HepG2 (cell line): ENCODE measurements around the gene CLIC1. TPM values are rescaled to one million over a fixed set of nuclear protein-coding genes. Genes with fewer than 3 reads are reported as not detected.

ENCODE experiments used
- ATRX ChIP-seq: sonication (generic); formaldehyde crosslinking; IDR thresholded peaks from 2 replicates; pipeline ENCODE4 v1.4.0; 2020; ENCODE audit warnings: missing genetic modification reagents, borderline replicate concordance
- CBFB ChIP-seq: sonication (generic); formaldehyde crosslinking; IDR thresholded peaks from 2 replicates; pipeline ENCODE4 v1.4.0; 2020; ENCODE audit warnings: missing genetic modification reagents
- CREBL2 ChIP-seq: sonication (generic); formaldehyde crosslinking; IDR thresholded peaks from 2 replicates; pipeline ENCODE4 v1.8.1; 2023; ENCODE audit warnings: missing genetic modification reagents, mild to moderate bottlenecking, borderline replicate concordance
- GATA4 ChIP-seq: sonication (generic); IDR thresholded peaks from 2 replicates; pipeline ENCODE4 v1.6.1; 2016; ENCODE audit warnings: antibody characterized with exemption, low read depth, borderline replicate concordance
- GLI4 ChIP-seq: sonication (generic); formaldehyde crosslinking; IDR thresholded peaks from 2 replicates; pipeline ENCODE4 v1.5.1; 2020; ENCODE audit warnings: missing genetic modification reagents, mild to moderate bottlenecking, moderate library complexity, borderline replicate concordance
- ISL2 ChIP-seq: sonication (generic); formaldehyde crosslinking; IDR thresholded peaks from 2 replicates; pipeline ENCODE4 v1.5.0; 2020; ENCODE audit warnings: missing genetic modification reagents
- MIER2 ChIP-seq: IDR thresholded peaks from 2 replicates; pipeline ENCODE4 v1.6.1; 2016; ENCODE audit warnings: missing biosample characterization, missing genetic modification reagents
- PBX3 ChIP-seq: sonication (generic); formaldehyde crosslinking; IDR thresholded peaks from 2 replicates; pipeline ENCODE4 v1.8.1; 2023; ENCODE audit warnings: missing genetic modification reagents, inconsistent platforms, borderline replicate concordance
- POLR2AphosphoS5 ChIP-seq: IDR thresholded peaks from 2 replicates; pipeline ENCODE4 v1.6.1; 2012; ENCODE audit warnings: low read depth, low read length
- SMAD9 ChIP-seq: sonication (generic); formaldehyde crosslinking; IDR thresholded peaks from 2 replicates; pipeline ENCODE4 v1.5.1; 2020; ENCODE audit warnings: mild to moderate bottlenecking, missing genetic modification reagents
- SNAPC4 ChIP-seq: sonication (generic); formaldehyde crosslinking; IDR thresholded peaks from 2 replicates; pipeline ENCODE4 v1.4.0; 2020; ENCODE audit warnings: mild to moderate bottlenecking, missing genetic modification reagents
- ZBTB8A ChIP-seq: sonication (generic); formaldehyde crosslinking; IDR thresholded peaks from 2 replicates; pipeline ENCODE4 v1.4.0; 2020; ENCODE audit warnings: mild to moderate bottlenecking, low read depth, missing genetic modification reagents, borderline replicate concordance
- ZFP91 ChIP-seq: sonication (generic); formaldehyde crosslinking; IDR thresholded peaks from 2 replicates; pipeline ENCODE4 v1.9.0; 2022; ENCODE audit warnings: missing genetic modification reagents, mild to moderate bottlenecking, borderline replicate concordance
- ZNF230 ChIP-seq: sonication (generic); formaldehyde crosslinking; IDR thresholded peaks from 2 replicates; pipeline ENCODE4 v1.4.0; 2020; ENCODE audit warnings: mild to moderate bottlenecking, missing genetic modification reagents
- ZNF44 ChIP-seq: sonication (generic); formaldehyde crosslinking; IDR thresholded peaks from 2 replicates; pipeline ENCODE4 v1.5.1; 2020; ENCODE audit warnings: mild to moderate bottlenecking, missing genetic modification reagents
- ZNF446 ChIP-seq: sonication (generic); formaldehyde crosslinking; IDR thresholded peaks from 2 replicates; pipeline ENCODE4 v1.5.0; 2020; ENCODE audit warnings: mild to moderate bottlenecking, missing genetic modification reagents
- ZNF460 ChIP-seq: sonication (generic); formaldehyde crosslinking; IDR thresholded peaks from 2 replicates; pipeline ENCODE4 v1.5.1; 2020; ENCODE audit warnings: missing genetic modification reagents, mild to moderate bottlenecking, borderline replicate concordance
- ZNF543 ChIP-seq: sonication (generic); formaldehyde crosslinking; IDR thresholded peaks from 2 replicates; pipeline ENCODE4 v1.4.0; 2020; ENCODE audit warnings: mild to moderate bottlenecking, missing genetic modification reagents
- ZNF563 ChIP-seq: sonication (generic); formaldehyde crosslinking; IDR thresholded peaks from 2 replicates; pipeline ENCODE4 v1.8.0; 2022; ENCODE audit warnings: mild to moderate bottlenecking, moderate library complexity, missing genetic modification reagents
- ZNF652 ChIP-seq: IDR thresholded peaks from 2 replicates; pipeline ENCODE4 v1.6.1; 2016; ENCODE audit warnings: low read depth, borderline replicate concordance
- ZNF724P ChIP-seq: sonication (generic); formaldehyde crosslinking; IDR thresholded peaks from 2 replicates; pipeline ENCODE4 v1.8.0; 2022; ENCODE audit warnings: missing genetic modification reagents, borderline replicate concordance
- ZSCAN20 ChIP-seq: sonication (generic); formaldehyde crosslinking; IDR thresholded peaks from 2 replicates; pipeline ENCODE4 v1.4.0; 2020; ENCODE audit warnings: missing genetic modification reagents, mild to moderate bottlenecking, borderline replicate concordance
- polyA plus RNA-seq, 8 experiments: library from polyadenylated mRNA; depleted of rRNA in 3 of 8; stranded (reverse) in 7 of 8; unstranded in 1 of 8; fragments of >200 nt; fragmentation: Illumina TruSeq in 4 of 8; extraction: Trizol in 4 of 8; gene quantifications; 2 replicates each; pipeline versions ENCODE4 v1.2.1 to v1.2.3, GENCODE V29; 2011 to 2016; ENCODE audit warnings: low read depth in 4 of 8, missing spikeins in 1 of 8, mixed read lengths in 1 of 8; ENCODE audit not compliant: insufficient read depth in 1 of 8
- total RNA-seq, 5 experiments: library from RNA; depleted of rRNA; stranded (reverse); fragments of >200 nt; fragmentation: Illumina TruSeq; extraction: Trizol; gene quantifications; 2 replicates each; pipeline ENCODE4 v1.2.3, GENCODE V29; 2016; ENCODE audit warnings: low read depth in 1 of 5

Gene CLIC1
- total and polyA plus RNA-seq, 2 of the 13 experiments (the other 11 are each of a cell fraction or from before 2014, with no cell fraction given), result 602 to 891 TPM

- TF ChIP-seq GLI4 (CRISPR knock-in tag) (peak; percentile 94), ZFP91 (peak; percentile 99), ISL2 (CRISPR knock-in tag) (peak; percentile 58; the same call in 1 of the 2 replicates), ZNF460 (CRISPR knock-in tag) (peak; percentile 53; the same call in 1 of the 2 replicates), ZSCAN20 (CRISPR knock-in tag) (no peak; the same call in 1 of the 2 replicates), GATA4 (0 out of 2 replicates have a peak, but pooled peaks have one; percentile 47), ZNF446 (CRISPR knock-in tag) (peak; percentile 99), PBX3 (no peak), MIER2 (peak; percentile 9; the same call in 1 of the 2 replicates), SMAD9 (CRISPR knock-in tag) (peak; percentile 93; the same call in 1 of the 2 replicates), ZNF563 (CRISPR knock-in tag) (peak; percentile 99), POLR2AphosphoS5 (peak; percentile 74), CBFB (CRISPR knock-in tag) (peak; percentile 47; the same call in 1 of the 2 replicates), ZNF543 (CRISPR knock-in tag) (peak; percentile 95), ZBTB8A (CRISPR knock-in tag) (peak; percentile 80; the same call in 1 of the 2 replicates), ZNF652 (CRISPR knock-in tag) (no peak), CREBL2 (CRISPR knock-in tag) (peak; percentile 88; the same call in 1 of the 2 replicates), SNAPC4 (CRISPR knock-in tag) (peak; percentile 94), ZNF44 (CRISPR knock-in tag) (peak; percentile 90), ZNF724P (CRISPR knock-in tag) (peak; percentile 97), ATRX (CRISPR knock-in tag) (no peak; the same call in 1 of the 2 replicates), ZNF230 (CRISPR knock-in tag) (peak; percentile 97)
Measured at GRCh38 chr6:31739639-31740396, 3.5 kb upstream of the CLIC1 start, which contains the start of gene MSH5 (continued).
